Esophagus (tissue), 2 donors: ENCODE data around the gene UMAD1. TPM values are rescaled to one million over a fixed set of nuclear protein-coding genes. Genes with fewer than 3 reads are reported as not detected.

ENCODE experiments used
- H3K27ac ChIP-seq, 2 donors: one replicate each; pipeline ENCODE4 v1.5.1; 2013; ENCODE audit warnings: low read depth in 2 of 2, mild to moderate bottlenecking in 2 of 2, inconsistent platforms in 1 of 2, low read length in 1 of 2, moderate library complexity in 1 of 2
- H3K27me3 ChIP-seq, 2 donors: one replicate each; pipeline ENCODE4 v1.6.1; 2013; ENCODE audit warnings: low read length in 2 of 2, control low read depth in 1 of 2, mild to moderate bottlenecking in 1 of 2; ENCODE audit not compliant: insufficient read depth in 2 of 2, control insufficient read depth in 1 of 2
- H3K36me3 ChIP-seq, 2 donors: one replicate each; pipeline ENCODE4 v1.6.1; 2013; ENCODE audit warnings: low read length in 1 of 2; ENCODE audit not compliant: control insufficient read depth in 2 of 2, insufficient read depth in 2 of 2
- H3K4me1 ChIP-seq, 2 donors: one replicate each; pipeline ENCODE4 v1.6.1; 2013; ENCODE audit warnings: low read length in 1 of 2; ENCODE audit not compliant: control insufficient read depth in 2 of 2, insufficient read depth in 2 of 2
- H3K4me3 ChIP-seq, 2 donors: one replicate each; pipeline ENCODE4 v1.5.1; 2013; ENCODE audit warnings: low read length in 2 of 2, mild to moderate bottlenecking in 2 of 2, low read depth in 1 of 2, moderate library complexity in 1 of 2
- H3K9me3 ChIP-seq, 2 donors: one replicate each; pipeline ENCODE4 v1.6.1; 2013; ENCODE audit warnings: mild to moderate bottlenecking in 2 of 2, low read depth in 1 of 2, low read length in 1 of 2, moderate library complexity in 1 of 2; ENCODE audit not compliant: control insufficient read depth in 2 of 2, insufficient read depth in 1 of 2
- WGBS, 2 donors: extraction: QIAGEN DNeasy Blood & Tissue Kit; methylation state at CpG; one replicate each; pipeline ENCODE4 v1.1.7; 2013; 5-methylcytosine and 5-hydroxymethylcytosine counted together
- polyA plus RNA-seq, 2 donors: library from polyadenylated mRNA; stranded (reverse); fragments of 200-250 nt; gene quantifications; one replicate each; pipeline ENCODE4 v1.2.3, GENCODE V29; 2013
- donor health status: healthy with polysubstance abuse.
- donor health status: Bipolar disorder and iron deficiency.

Gene UMAD1
- polyA plus RNA-seq, 2 donors: 1.8 to 4.9 TPM

- no peaks in the 10 kb centered on the region for H3K27me3 ChIP-seq
- no peaks in the 10 kb centered on the region for H3K4me1 ChIP-seq
- H3K9me3 ChIP-seq: no peaks in the 10 kb centered on the region
- H3K36me3 ChIP-seq: no peaks in the 10 kb centered on the region
- no peak overlapping the region for H3K4me3 ChIP-seq
- no peak overlapping the region for H3K27ac ChIP-seq
These were observed 124.9 kb downstream of the UMAD1 start for GRCh38 chr7:7765422-7765821.

- Histone ChIP-seq H3K27me3 (no peaks in the 10 kb centered on the region), H3K4me3 (no peak overlapping the region)
These were observed 126.1 kb downstream of the UMAD1 start for GRCh38 chr7:7766671-7767070.

GRCh38 chr7:7768977-7769709 is 128.6 kb downstream of the UMAD1 start:
- Histone ChIP-seq H3K4me1 (no peaks in the 10 kb centered on the region), H3K36me3 (no peaks in the 10 kb centered on the region), H3K4me3 (no peak overlapping the region), H3K9me3 (no peaks in the 10 kb centered on the region), H3K27me3 (no peaks in the 10 kb centered on the region), H3K27ac (no peak overlapping the region)
- 95% methylated on average over 5 of the region's 5 CpGs for WGBS, 2 donors

More at GRCh38 chr7:7766671-7767070, 126.1 kb downstream of the UMAD1 start:
- Histone ChIP-seq H3K4me1 (no peaks in the 10 kb centered on the region), H3K9me3 (no peaks in the 10 kb centered on the region), H3K36me3 (no peaks in the 10 kb centered on the region), H3K27ac (no peak overlapping the region)

- no peak overlapping the region for H3K4me3 ChIP-seq
- H3K9me3 ChIP-seq: no peaks in the 10 kb centered on the region
- no peaks in the 10 kb centered on the region for H3K4me1 ChIP-seq
- H3K27me3 ChIP-seq: no peaks in the 10 kb centered on the region
- WGBS, 2 donors: 87 to 91% methylated on average over 8 of the region's 8 CpGs
- no peak overlapping the region for H3K27ac ChIP-seq
- no peaks in the 10 kb centered on the region for H3K36me3 ChIP-seq
These were observed 129.4 kb downstream of the UMAD1 start for GRCh38 chr7:7769710-7770627.

GRCh38 chr7:7771452-7771851 is 130.9 kb downstream of the UMAD1 start:
- Histone ChIP-seq H3K4me3 (no peak overlapping the region), H3K4me1 (no peaks in the 10 kb centered on the region), H3K9me3 (no peaks in the 10 kb centered on the region), H3K27ac (no peak overlapping the region), H3K27me3 (no peaks in the 10 kb centered on the region), H3K36me3 (no peaks in the 10 kb centered on the region)

GRCh38 chr7:7772397-7772821 is 131.9 kb downstream of the UMAD1 start:
- no peaks in the 10 kb centered on the region for H3K4me1 ChIP-seq
- 31 to 35% methylated on average over 6 of the region's 6 CpGs for WGBS, 2 donors
- no peaks in the 10 kb centered on the region for H3K9me3 ChIP-seq
- no peaks in the 10 kb centered on the region for H3K27me3 ChIP-seq
- H3K27ac ChIP-seq: peak overlapping the region in 1 of 2 donors; percentile 27
- peak overlapping the region in 1 of 2 donors; percentile 37 for H3K4me3 ChIP-seq
- H3K36me3 ChIP-seq: no peaks in the 10 kb centered on the region

GRCh38 chr7:7773334-7774309 is 133.1 kb downstream of the UMAD1 start:
- Histone ChIP-seq H3K27ac (no peak overlapping the region), H3K4me1 (no peaks in the 10 kb centered on the region), H3K4me3 (no peak overlapping the region), H3K9me3 (no peaks in the 10 kb centered on the region), H3K27me3 (no peaks in the 10 kb centered on the region), H3K36me3 (no peaks in the 10 kb centered on the region)
- WGBS, 2 donors: 87 to 88% methylated on average over 3 of the region's 3 CpGs

GRCh38 chr7:7779888-7780287 is 139.3 kb downstream of the UMAD1 start:
- Histone ChIP-seq H3K27ac (no peak overlapping the region), H3K9me3 (no peaks in the 10 kb centered on the region), H3K36me3 (no peaks in the 10 kb centered on the region), H3K27me3 (no peaks in the 10 kb centered on the region), H3K4me3 (no peak overlapping the region), H3K4me1 (no peaks in the 10 kb centered on the region)
- WGBS, 2 donors: 83 to 89% methylated on average over 1 of the region's 1 CpG

- no peaks in the 10 kb centered on the region for H3K9me3 ChIP-seq
- no peak overlapping the region for H3K27ac ChIP-seq
- no peak overlapping the region for H3K4me3 ChIP-seq
- WGBS, 2 donors: 88 to 92% methylated on average over 1 of the region's 1 CpG
- H3K4me1 ChIP-seq: no peaks in the 10 kb centered on the region
- no peaks in the 10 kb centered on the region for H3K27me3 ChIP-seq
- H3K36me3 ChIP-seq: no peaks in the 10 kb centered on the region
These were observed 142.4 kb downstream of the UMAD1 start for GRCh38 chr7:7783001-7783400.
